Measurements from ENCODE around the gene UBE2F. TPM values are rescaled to one million over a fixed set of nuclear protein-coding genes. Genes with fewer than 3 reads are reported as not detected.
A peak's percentile ranks its signal among the peaks of the same experiment; 100 is the strongest.

The UBE2F gene
- total and polyA plus RNA-seq, 8 donors, result 6.4 to 87.0 (median 44.9) TPM; not detected in 1

- peaks cover 30 to 99% (median 93%) of the 10 kb centered on the region in 4 donors for H3K36me3 ChIP-seq
- H3K27ac ChIP-seq, result no peak overlapping the region
- 95 to 98% (median 97%) methylated on average over 11 of the region's 11 CpGs for WGBS, 5 donors
- no peak overlapping the region for H3K4me3 ChIP-seq
- DNase-seq, result no peak
- H3K4me1 ChIP-seq, result no peaks in the 10 kb centered on the region
- H3K27me3 ChIP-seq, result no peaks in the 10 kb centered on the region
- intact Hi-C loops (cut with DNase I; ENCODE audit: low total_unique reads), result no loop called here
- TF ChIP-seq POLR2A (IDR thresholded peaks at IDR 0.05) (no peak), POLR2AphosphoS5 (IDR thresholded peaks at IDR 0.05) (no peak), EP300 (IDR thresholded peaks at IDR 0.05) (no peak), CTCF (IDR thresholded peaks at IDR 0.05) (no peak)
- H3K9me3 ChIP-seq, result no peaks in the 10 kb centered on the region
Observed at GRCh38 chr2:238039985-238040384, 73.2 kb downstream of the UBE2F start.

GRCh38 chr2:238040918-238041317 is 74.1 kb downstream of the UBE2F start:
- Histone ChIP-seq H3K27ac (no peak overlapping the region), H3K4me3 (no peak overlapping the region), H3K9me3 (no peaks in the 10 kb centered on the region), H3K36me3 (peaks cover 30 to 100% (median 90%) of the 10 kb centered on the region in 4 donors), H3K27me3 (no peaks in the 10 kb centered on the region), H3K4me1 (no peaks in the 10 kb centered on the region)
- 86 to 94% (median 92%) methylated on average over 9 of the region's 9 CpGs for WGBS, 5 donors
- DNase-seq, result no peak
- no peak for TF ChIP-seq EP300 (IDR thresholded peaks at IDR 0.05)
- TF ChIP-seq CTCF (IDR thresholded peaks at IDR 0.05), result no peak
- TF ChIP-seq POLR2A (IDR thresholded peaks at IDR 0.05), result no peak
- no peak for TF ChIP-seq POLR2AphosphoS5 (IDR thresholded peaks at IDR 0.05)
- intact Hi-C loops (cut with DNase I; ENCODE audit: low total_unique reads), result no loop called here

GRCh38 chr2:238042090-238042489 is 75.3 kb downstream of the UBE2F start:
- Histone ChIP-seq H3K9me3 (no peaks in the 10 kb centered on the region), H3K27me3 (no peaks in the 10 kb centered on the region), H3K4me1 (no peaks in the 10 kb centered on the region), H3K36me3 (peaks cover 27 to 96% (median 86%) of the 10 kb centered on the region in 4 donors), H3K4me3 (no peak overlapping the region), H3K27ac (no peak overlapping the region)
- 91 to 96% (median 93%) methylated on average over 5 of the region's 5 CpGs for WGBS, 5 donors
- no peak for TF ChIP-seq CTCF (IDR thresholded peaks at IDR 0.05)
- no peak for TF ChIP-seq POLR2A (IDR thresholded peaks at IDR 0.05)
- TF ChIP-seq POLR2AphosphoS5 (IDR thresholded peaks at IDR 0.05), result no peak
- TF ChIP-seq EP300 (IDR thresholded peaks at IDR 0.05), result no peak
- no peak for DNase-seq
- intact Hi-C loops (cut with DNase I; ENCODE audit: low total_unique reads), result no loop called here

- TF ChIP-seq POLR2AphosphoS5 (IDR thresholded peaks at IDR 0.05) (no peak), EP300 (IDR thresholded peaks at IDR 0.05) (no peak), POLR2A (IDR thresholded peaks at IDR 0.05) (no peak), CTCF (IDR thresholded peaks at IDR 0.05) (no peak)
- 80 to 92% (median 90%) methylated on average over 6 of the region's 6 CpGs for WGBS, 5 donors
- H3K9me3 ChIP-seq, result peaks cover 0 to 1% (median under 1%) of the 10 kb centered on the region in 4 donors
- H3K4me3 ChIP-seq, result no peak overlapping the region
- no peak overlapping the region for H3K27ac ChIP-seq
- peaks cover 18 to 87% (median 76%) of the 10 kb centered on the region in 4 donors for H3K36me3 ChIP-seq
- no peaks in the 10 kb centered on the region for H3K4me1 ChIP-seq
- DNase-seq, result peak in 1 of 2 donors; percentile 33
- H3K27me3 ChIP-seq, result no peaks in the 10 kb centered on the region
- intact Hi-C loops (cut with DNase I; ENCODE audit: low total_unique reads), result no loop called here
Observed at GRCh38 chr2:238042849-238043584, 76.2 kb downstream of the UBE2F start.
